Measurements from ENCODE around the gene PLCL2. TPM values are rescaled to one million over a fixed set of nuclear protein-coding genes. Genes with fewer than 3 reads are reported as not detected.

The PLCL2 gene
- total and polyA plus RNA-seq, 4 donors, result 1.5 to 16.5 (median 9.4) TPM

GRCh38 chr3:17047162-17047561 lies 162.4 kb downstream of the PLCL2 start:
- Histone ChIP-seq H3K9me3 (ENCODE audit: control insufficient read depth in 4 of 4, low read length in 3 of 4) (no peaks in the 10 kb centered on the region), H3K27me3 (ENCODE audit: control insufficient read depth in 4 of 4, insufficient read depth in 4 of 4, low read length in 3 of 4) (no peaks in the 10 kb centered on the region), H3K36me3 (ENCODE audit: control insufficient read depth in 4 of 4, insufficient read depth in 3 of 4, low read depth in 1 of 4, low read length in 3 of 4) (peaks cover 0 to 15% (median 6%) of the 10 kb centered on the region in 4 donors), H3K4me3 (ENCODE audit: low read depth in 1 of 3, low read length in 3 of 3) (no peak overlapping the region), H3K4me1 (ENCODE audit: control insufficient read depth in 4 of 4, insufficient read depth in 4 of 4, low read length in 3 of 4) (no peaks in the 10 kb centered on the region), H3K9ac (ENCODE audit: low read depth in 1 of 2, low read length in 2 of 2) (no peak overlapping the region), H3K27ac (ENCODE audit: low read depth in 1 of 2, low read length in 2 of 2) (no peak overlapping the region)
- 94% methylated on average over 4 of the region's 4 CpGs for WGBS
- TF ChIP-seq FOXA2 (IDR thresholded peaks at IDR 0.05) (no peak), RXRA (IDR thresholded peaks at IDR 0.05) (no peak), ZBTB33 (IDR thresholded peaks at IDR 0.05) (no peak), YY1 (IDR thresholded peaks at IDR 0.05) (no peak), RAD21 (IDR thresholded peaks at IDR 0.05) (no peak), REST (IDR thresholded peaks at IDR 0.05) (no peak), HNF4A (conservative IDR thresholded peaks at IDR 0.05) (no peak), HNF4G (IDR thresholded peaks at IDR 0.05) (no peak), SP1 (IDR thresholded peaks at IDR 0.05) (no peak), ATF3 (IDR thresholded peaks at IDR 0.05) (no peak), TAF1 (conservative IDR thresholded peaks at IDR 0.05) (no peak), FOXA1 (IDR thresholded peaks at IDR 0.05) (no peak), MAX (IDR thresholded peaks at IDR 0.05) (no peak), GABPA (IDR thresholded peaks at IDR 0.05 in 1 of 2, conservative IDR thresholded peaks at IDR 0.05 in 1 of 2) (no peak), JUND (IDR thresholded peaks at IDR 0.05) (no peak), EGR1 (IDR thresholded peaks at IDR 0.05; ENCODE audit: low read depth in 2 of 2) (no peak), CTCF (IDR thresholded peaks at IDR 0.05; ENCODE audit: low read depth, low read length, missing input control) (no peak), NR2F2 (IDR thresholded peaks at IDR 0.05) (no peak)
- no peak for DNase-seq (ENCODE audit: low spot score)
